MCF 10A (cell line): ENCODE results near the gene TCF7L2. TPM values are rescaled to one million over a fixed set of nuclear protein-coding genes. Genes with fewer than 3 reads are reported as not detected.

ENCODE experiments used
- BruUV-seq: library from RNA; stranded (reverse); fragments of 400-500 nt; replicated peaks from 2 replicates; lab custom pipeline; 2021; lab: Mats Ljungman, UMichigan
- CTCF ChIA-PET: fragments of 300-600 bp; sonication (Branson Sonifier 250); formaldehyde crosslinking; extraction: SDS; loops from one replicate; lab custom pipeline; 2021; ENCODE audit warnings: antibody characterized with exemption, inconsistent platforms; lab: Yijun Ruan, JAX
- POLR2A ChIA-PET: fragments of 300-600, 350-650 bp; sonication (Branson Sonifier 250); formaldehyde crosslinking; extraction: SDS; loops from one replicate; lab custom pipeline; 2020; ENCODE audit warnings: antibody characterized with exemption, inconsistent platforms; lab: Yijun Ruan, JAX
- DNase-seq: peaks from one replicate; pipeline ENCODE4 v3.0.0-alpha.2; 2018; ENCODE audit not compliant: unreplicated experiment
- H3K27ac Mint-ChIP-seq: one replicate; pipeline ENCODE4 v1.8.0; 2022; ENCODE audit warnings: mild to moderate bottlenecking, low read depth, mixed read lengths; ENCODE audit not compliant: unreplicated experiment
- H3K27me3 Mint-ChIP-seq: one replicate; pipeline ENCODE4 v1.8.0; 2022; ENCODE audit warnings: mixed read lengths; ENCODE audit not compliant: insufficient read depth, unreplicated experiment
- H3K36me3 Mint-ChIP-seq: one replicate; pipeline ENCODE4 v1.8.0; 2022; ENCODE audit warnings: mild to moderate bottlenecking, moderate library complexity, mixed read lengths; ENCODE audit not compliant: insufficient read depth, unreplicated experiment
- H3K4me1 Mint-ChIP-seq: one replicate; pipeline ENCODE4 v1.8.0; 2022; ENCODE audit warnings: mixed read lengths; ENCODE audit not compliant: insufficient read depth, unreplicated experiment
- H3K4me3 Mint-ChIP-seq: one replicate; pipeline ENCODE4 v1.8.0; 2022; ENCODE audit warnings: mild to moderate bottlenecking, moderate library complexity, mixed read lengths; ENCODE audit not compliant: unreplicated experiment
- H3K9me3 Mint-ChIP-seq: one replicate; pipeline ENCODE4 v1.8.0; 2022; ENCODE audit warnings: mixed read lengths; ENCODE audit not compliant: unreplicated experiment
- intact Hi-C: fragments of 100-400 bp; cut with micrococcal nuclease; formaldehyde crosslinking; loops from 2 replicates; pipeline ENCODE4 v1.14.1; 2022
- total RNA-seq: library from RNA; stranded (reverse); gene quantifications from 2 replicates; pipeline ENCODE4 v1.2.3, GENCODE V29; 2022
- TF ChIP-seq, protein P1 (sequence below): fragments of 200-600 bp; IDR thresholded peaks from one replicate; pipeline ENCODE4 v1.8.0; 2022; ENCODE audit warnings: antibody characterized with exemption, mild to moderate bottlenecking; ENCODE audit not compliant: unreplicated experiment

Gene TCF7L2
- total RNA-seq, 1 experiment from 2014 or later = 25.2 TPM

- POLR2A ChIA-PET = interaction anchor here (0.6 to 2.5 kb wide), 9 partner anchors 8 to 525 kb away, joined by 3 to 8 read pairs (median 3); no protein-coding TSS in a partner anchor
- Mint-ChIP-seq H3K4me3 (peak overlapping the region; percentile 22), H3K4me1 (peaks cover 60% of the 10 kb centered on the region), H3K36me3 (peaks cover 9% of the 10 kb centered on the region), H3K9me3 (no peaks in the 10 kb centered on the region), H3K27ac (peak overlapping the region; percentile 71), H3K27me3 (no peaks in the 10 kb centered on the region)
- TF ChIP-seq, protein P1, sequence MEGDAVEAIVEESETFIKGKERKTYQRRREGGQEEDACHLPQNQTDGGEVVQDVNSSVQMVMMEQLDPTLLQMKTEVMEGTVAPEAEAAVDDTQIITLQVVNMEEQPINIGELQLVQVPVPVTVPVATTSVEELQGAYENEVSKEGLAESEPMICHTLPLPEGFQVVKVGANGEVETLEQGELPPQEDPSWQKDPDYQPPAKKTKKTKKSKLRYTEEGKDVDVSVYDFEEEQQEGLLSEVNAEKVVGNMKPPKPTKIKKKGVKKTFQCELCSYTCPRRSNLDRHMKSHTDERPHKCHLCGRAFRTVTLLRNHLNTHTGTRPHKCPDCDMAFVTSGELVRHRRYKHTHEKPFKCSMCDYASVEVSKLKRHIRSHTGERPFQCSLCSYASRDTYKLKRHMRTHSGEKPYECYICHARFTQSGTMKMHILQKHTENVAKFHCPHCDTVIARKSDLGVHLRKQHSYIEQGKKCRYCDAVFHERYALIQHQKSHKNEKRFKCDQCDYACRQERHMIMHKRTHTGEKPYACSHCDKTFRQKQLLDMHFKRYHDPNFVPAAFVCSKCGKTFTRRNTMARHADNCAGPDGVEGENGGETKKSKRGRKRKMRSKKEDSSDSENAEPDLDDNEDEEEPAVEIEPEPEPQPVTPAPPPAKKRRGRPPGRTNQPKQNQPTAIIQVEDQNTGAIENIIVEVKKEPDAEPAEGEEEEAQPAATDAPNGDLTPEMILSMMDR = no peak
- BruUV-seq = no TSS peak
- DNase-seq = no peak
- CTCF ChIA-PET = interaction anchor here (0.6 kb wide), 2 partner anchors 20 to 62 kb away, joined by 3 to 6 read pairs; no protein-coding TSS in a partner anchor
- intact Hi-C loops = loop anchor here (2.0 kb wide), 1 partner anchor 39 kb away; no protein-coding TSS in a partner anchor
Measured at GRCh38 chr10:113047963-113048781, 98.1 kb downstream of the TCF7L2 start.

DNA sequence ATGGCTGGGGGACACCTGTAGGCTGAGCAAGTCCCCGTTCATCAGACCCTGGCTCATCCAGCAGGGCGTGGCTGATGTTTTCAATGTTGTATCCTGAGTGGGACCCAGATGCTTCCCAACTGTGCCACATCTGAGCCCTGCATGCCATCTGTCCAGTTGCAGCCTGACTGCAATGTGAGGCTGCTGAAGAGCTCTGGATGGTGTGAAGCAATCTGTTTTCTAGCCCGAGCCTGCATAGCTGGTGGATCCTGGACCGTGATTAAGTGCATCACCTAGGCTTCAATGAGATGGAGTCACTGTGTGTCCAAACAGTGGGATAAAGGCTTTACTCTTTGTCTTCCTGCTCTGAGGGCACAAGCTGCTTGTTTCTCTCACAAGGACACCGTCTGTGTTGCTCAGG lies 99.8 kb downstream of the TCF7L2 start:
- Mint-ChIP-seq H3K36me3 (peaks cover 7% of the 10 kb centered on the region), H3K27ac (no peak overlapping the region), H3K27me3 (no peaks in the 10 kb centered on the region), H3K9me3 (no peaks in the 10 kb centered on the region), H3K4me3 (no peak overlapping the region), H3K4me1 (peaks cover 59% of the 10 kb centered on the region)
- ChIA-PET CTCF (interaction anchor here (0.7 to 0.8 kb wide), 2 partner anchors 12 to 76 kb away, joined by 3 read pairs; no protein-coding TSS in a partner anchor), POLR2A (interaction anchor here (0.6 to 1.3 kb wide), 3 partner anchors 10 to 96 kb away, joined by 3 to 5 read pairs (median 4); no protein-coding TSS in a partner anchor)
- BruUV-seq = no TSS peak
- DNase-seq = no peak
- TF ChIP-seq, protein P1 = no peak
- intact Hi-C loops = no loop called here

GRCh38 chr10:113052076-113052830 lies 102.2 kb downstream of the TCF7L2 start:
- DNase-seq = peak; percentile 30
- no peak overlapping the region for H3K4me3 Mint-ChIP-seq
- H3K36me3 Mint-ChIP-seq = peaks cover 7% of the 10 kb centered on the region
- BruUV-seq = no TSS peak
- no peak overlapping the region for H3K27ac Mint-ChIP-seq
- intact Hi-C loops = no loop called here
- CTCF ChIA-PET = interaction anchor here (0.6 to 1.2 kb wide), 2 partner anchors 218 to 563 kb away, joined by 3 read pairs; no protein-coding TSS in a partner anchor
- H3K27me3 Mint-ChIP-seq = no peaks in the 10 kb centered on the region
- H3K4me1 Mint-ChIP-seq = peaks cover 36% of the 10 kb centered on the region
- POLR2A ChIA-PET = interaction anchor here (0.6 to 10.5 kb wide), 4 partner anchors 18 to 589 kb away, joined by 3 to 171 read pairs (median 4); no protein-coding TSS in a partner anchor
- H3K9me3 Mint-ChIP-seq = no peaks in the 10 kb centered on the region
- TF ChIP-seq, protein P1 = peak; percentile 13
